Parathyroid adenoma (tissue), 2 donors: ENCODE data around the gene LRCH1.

Experiments used
- H2AFZ ChIP-seq: fragments of 300-600 bp; sonication (generic); one replicate; pipeline ENCODE4 v1.7.0; 2017; ENCODE audit warnings: antibody characterized with exemption, mild to moderate bottlenecking
- H3K27ac ChIP-seq: fragments of 300-600 bp; sonication (generic); one replicate; pipeline ENCODE4 v1.7.0; 2017
- H3K27me3 ChIP-seq: fragments of 300-600 bp; sonication (generic); one replicate; pipeline ENCODE4 v1.7.0; 2017; ENCODE audit warnings: low read length; ENCODE audit not compliant: control insufficient read depth, insufficient read depth
- H3K36me3 ChIP-seq: fragments of 300-600 bp; sonication (generic); one replicate; pipeline ENCODE4 v1.7.0; 2017; ENCODE audit warnings: low read length; ENCODE audit not compliant: control insufficient read depth, insufficient read depth
- H3K4me1 ChIP-seq: fragments of 300-600 bp; sonication (generic); one replicate; pipeline ENCODE4 v1.7.0; 2017; ENCODE audit warnings: control low read depth
- H3K4me2 ChIP-seq: fragments of 300-600 bp; sonication (generic); one replicate; pipeline ENCODE4 v1.7.0; 2017; ENCODE audit warnings: low read length
- H3K4me3 ChIP-seq: fragments of 300-600 bp; sonication (generic); one replicate; pipeline ENCODE4 v1.7.0; 2017; ENCODE audit warnings: low read depth, low read length
- H3K79me2 ChIP-seq: fragments of 300-600 bp; sonication (generic); one replicate; pipeline ENCODE4 v1.7.0; 2017; ENCODE audit warnings: control low read depth
- H3K9ac ChIP-seq: fragments of 300-600 bp; sonication (generic); one replicate; pipeline ENCODE4 v1.7.0; 2017; ENCODE audit warnings: mild to moderate bottlenecking
- H3K9me3 ChIP-seq: fragments of 300-600 bp; sonication (generic); one replicate; pipeline ENCODE4 v1.7.0; 2017; ENCODE audit warnings: low read length; ENCODE audit not compliant: control insufficient read depth
- TF ChIP-seq, protein P1 (sequence below): fragments of 300-600 bp; sonication (generic); IDR thresholded peaks from one replicate; pipeline ENCODE4 v1.7.0; 2017; ENCODE audit warnings: antibody characterized with exemption, mild to moderate bottlenecking
- donor health status: primary hyperparathyroidism.

The LRCH1 gene

DNA sequence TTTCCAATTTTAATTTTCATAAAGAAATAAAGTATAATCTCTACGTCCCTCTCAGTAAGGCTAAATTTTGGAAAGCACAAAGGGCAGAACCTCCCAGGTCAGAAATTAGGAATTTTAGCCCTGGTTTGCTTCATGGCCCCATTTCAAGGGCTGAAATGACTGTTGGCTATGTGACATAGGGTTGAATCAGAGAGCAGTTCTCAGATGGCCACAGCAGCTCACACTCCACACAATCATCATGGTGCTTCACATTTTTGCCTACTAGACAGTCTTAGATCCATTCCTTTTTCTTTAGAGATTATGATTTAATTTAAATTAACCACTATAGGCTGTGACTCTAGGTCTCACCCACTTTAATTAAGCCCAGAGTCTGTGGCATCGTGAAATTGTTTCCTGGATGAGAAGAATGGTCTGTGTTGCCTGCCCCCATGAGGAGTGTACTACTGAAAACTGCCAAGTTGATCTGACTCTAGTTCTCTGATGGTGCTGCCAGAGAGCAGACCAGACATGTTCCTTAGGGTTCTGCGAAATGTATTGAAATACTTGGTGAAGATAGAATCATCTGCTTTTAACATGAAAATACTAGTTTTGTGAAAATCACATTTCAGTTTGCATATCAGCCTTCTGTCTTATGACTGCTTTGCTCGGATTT lies 186.6 kb downstream of the LRCH1 start:
- H3K36me3 ChIP-seq: no peaks in the 10 kb centered on the region
- H3K27me3 ChIP-seq: no peaks in the 10 kb centered on the region
- no peak overlapping the region for H3K9ac ChIP-seq
- H2AFZ ChIP-seq: no peak overlapping the region
- H3K9me3 ChIP-seq: no peaks in the 10 kb centered on the region
- H3K79me2 ChIP-seq: no peaks in the 10 kb centered on the region
- H3K4me3 ChIP-seq: no peak overlapping the region
- TF ChIP-seq, protein P1, sequence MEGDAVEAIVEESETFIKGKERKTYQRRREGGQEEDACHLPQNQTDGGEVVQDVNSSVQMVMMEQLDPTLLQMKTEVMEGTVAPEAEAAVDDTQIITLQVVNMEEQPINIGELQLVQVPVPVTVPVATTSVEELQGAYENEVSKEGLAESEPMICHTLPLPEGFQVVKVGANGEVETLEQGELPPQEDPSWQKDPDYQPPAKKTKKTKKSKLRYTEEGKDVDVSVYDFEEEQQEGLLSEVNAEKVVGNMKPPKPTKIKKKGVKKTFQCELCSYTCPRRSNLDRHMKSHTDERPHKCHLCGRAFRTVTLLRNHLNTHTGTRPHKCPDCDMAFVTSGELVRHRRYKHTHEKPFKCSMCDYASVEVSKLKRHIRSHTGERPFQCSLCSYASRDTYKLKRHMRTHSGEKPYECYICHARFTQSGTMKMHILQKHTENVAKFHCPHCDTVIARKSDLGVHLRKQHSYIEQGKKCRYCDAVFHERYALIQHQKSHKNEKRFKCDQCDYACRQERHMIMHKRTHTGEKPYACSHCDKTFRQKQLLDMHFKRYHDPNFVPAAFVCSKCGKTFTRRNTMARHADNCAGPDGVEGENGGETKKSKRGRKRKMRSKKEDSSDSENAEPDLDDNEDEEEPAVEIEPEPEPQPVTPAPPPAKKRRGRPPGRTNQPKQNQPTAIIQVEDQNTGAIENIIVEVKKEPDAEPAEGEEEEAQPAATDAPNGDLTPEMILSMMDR: no peak
- no peaks in the 10 kb centered on the region for H3K4me1 ChIP-seq
- H3K4me2 ChIP-seq: no peak overlapping the region
- no peak overlapping the region for H3K27ac ChIP-seq

DNA sequence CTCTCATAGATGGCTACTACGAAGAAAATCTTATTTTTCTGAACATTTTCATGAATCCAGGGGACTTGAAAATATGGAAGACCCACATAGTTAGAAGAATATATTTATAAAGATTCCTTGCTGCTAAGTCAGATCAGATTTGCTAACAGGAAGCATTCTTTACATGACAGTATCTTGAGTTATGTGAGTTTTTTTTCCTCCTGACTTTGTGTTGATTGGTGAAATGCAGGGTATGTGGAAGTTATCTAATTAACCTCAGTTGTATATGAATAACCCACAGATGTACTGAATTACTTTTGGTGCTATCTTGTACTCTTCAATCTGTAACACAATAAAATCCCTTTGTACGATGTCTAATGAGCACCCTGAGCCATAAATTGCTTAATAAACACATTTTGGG lies 190.2 kb downstream of the LRCH1 start:
- TF ChIP-seq, protein P1: no peak
- Histone ChIP-seq H3K9me3 (no peaks in the 10 kb centered on the region), H3K9ac (no peak overlapping the region), H2AFZ (no peak overlapping the region), H3K27ac (no peak overlapping the region), H3K4me1 (no peaks in the 10 kb centered on the region), H3K4me2 (no peak overlapping the region), H3K79me2 (no peaks in the 10 kb centered on the region), H3K36me3 (no peaks in the 10 kb centered on the region), H3K4me3 (no peak overlapping the region), H3K27me3 (no peaks in the 10 kb centered on the region)

DNA sequence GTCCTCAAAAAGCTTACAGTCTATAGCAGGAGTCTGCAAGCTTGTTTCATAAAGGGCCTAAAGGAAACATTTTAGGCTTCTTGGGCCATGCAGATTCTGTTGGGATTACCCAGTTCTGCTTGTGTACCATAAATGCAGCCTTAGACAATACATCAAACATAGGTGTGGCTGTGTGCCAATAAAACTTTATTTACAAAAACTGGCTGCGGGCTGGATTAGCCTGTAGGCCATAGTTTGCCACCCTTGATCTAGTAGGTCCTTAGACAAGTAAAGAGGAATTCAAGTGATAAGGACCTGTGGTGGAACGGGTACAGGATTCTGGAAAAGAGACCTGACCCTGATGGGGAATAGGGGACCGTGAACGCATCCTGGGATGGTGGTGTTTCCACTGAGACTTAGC lies 192.1 kb downstream of the LRCH1 start:
- no peaks in the 10 kb centered on the region for H3K27me3 ChIP-seq
- H3K4me3 ChIP-seq: no peak overlapping the region
- TF ChIP-seq, protein P1: no peak
- no peaks in the 10 kb centered on the region for H3K79me2 ChIP-seq
- no peaks in the 10 kb centered on the region for H3K9me3 ChIP-seq
- no peak overlapping the region for H2AFZ ChIP-seq
- no peak overlapping the region for H3K4me2 ChIP-seq
- no peaks in the 10 kb centered on the region for H3K36me3 ChIP-seq
- no peak overlapping the region for H3K9ac ChIP-seq
- no peak overlapping the region for H3K27ac ChIP-seq
- no peaks in the 10 kb centered on the region for H3K4me1 ChIP-seq

DNA sequence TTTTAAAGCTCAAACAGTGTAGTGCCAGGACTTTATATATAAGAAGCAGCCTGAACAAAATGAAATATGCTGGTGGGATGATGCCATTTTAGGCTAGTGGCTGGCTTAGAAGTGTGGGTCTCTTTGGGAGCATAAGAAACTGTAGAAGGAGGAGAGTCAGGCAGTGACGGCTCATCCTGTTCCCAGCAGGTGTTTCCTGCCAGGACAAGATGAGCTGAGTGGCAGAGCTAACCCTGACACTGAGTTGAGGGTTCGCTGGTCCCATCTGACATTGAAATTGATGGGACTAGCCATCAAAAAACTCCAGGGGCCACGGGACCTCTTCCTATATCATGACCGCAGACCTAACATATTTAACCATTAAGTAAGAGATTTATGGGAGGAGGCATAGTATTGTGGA lies 192.7 kb downstream of the LRCH1 start:
- Histone ChIP-seq H3K9me3 (no peaks in the 10 kb centered on the region), H3K27me3 (no peaks in the 10 kb centered on the region), H3K9ac (no peak overlapping the region), H3K4me3 (no peak overlapping the region), H3K36me3 (no peaks in the 10 kb centered on the region), H2AFZ (no peak overlapping the region), H3K4me1 (no peaks in the 10 kb centered on the region), H3K4me2 (no peak overlapping the region), H3K27ac (no peak overlapping the region), H3K79me2 (no peaks in the 10 kb centered on the region)
- TF ChIP-seq, protein P1: no peak
